H1 (cell line): ENCODE data around the gene P2RX2. TPM values are rescaled to one million over a fixed set of nuclear protein-coding genes. Genes with fewer than 3 reads are reported as not detected.

Source experiments
- CTCF ChIA-PET: fragments of 300-600 bp; sonication (Branson Sonifier 250); formaldehyde crosslinking; loops from one replicate; lab custom pipeline; 2021; ENCODE audit not compliant: partially characterized antibody; lab: Charles Lee
- POLR2A ChIA-PET: fragments of 300-600 bp; sonication (Branson Sonifier 250); formaldehyde crosslinking; loops from one replicate; lab custom pipeline; 2021; ENCODE audit warnings: inconsistent platforms; ENCODE audit not compliant: partially characterized antibody; lab: Charles Lee
- DNase-seq, 2 experiments: peaks; one replicate each; pipeline versions ENCODE4 v3.0.0 to v3.0.0-alpha.2; 2010 to 2022; ENCODE audit warnings: low spot score in 2 of 2, low read depth in 1 of 2, mixed read lengths in 1 of 2
- FAIRE-seq: peaks from 2 replicates; lab custom pipeline; 2011; peaks lifted over from hg19 to GRCh38; lab: Jason Lieb, UNC
- H2AFZ ChIP-seq: 2 replicates; pipeline ENCODE4 v1.8.1; 2012; ENCODE audit warnings: low read length, inconsistent platforms
- H2AK5ac ChIP-seq: 2 replicates; pipeline ENCODE4 v1.6.1; 2013; ENCODE audit warnings: low read depth, low read length
- H2BK120ac ChIP-seq: replicated peaks from 2 replicates; pipeline ENCODE3; 2013; ENCODE audit warnings: low read depth, low read length, inconsistent platforms
- H2BK12ac ChIP-seq: 2 replicates; pipeline ENCODE4 v1.6.1; 2013; ENCODE audit warnings: low read depth, low read length
- H2BK15ac ChIP-seq: 2 replicates; pipeline ENCODE4 v1.6.1; 2013; ENCODE audit warnings: low read length
- H2BK20ac ChIP-seq: 2 replicates; pipeline ENCODE4 v1.6.1; 2013; ENCODE audit warnings: low read length
- H2BK5ac ChIP-seq: 2 replicates; pipeline ENCODE4 v1.6.1; 2013; ENCODE audit warnings: low read depth, low read length
- H3K14ac ChIP-seq: 2 replicates; pipeline ENCODE4 v1.6.1; 2013; ENCODE audit warnings: inconsistent platforms; ENCODE audit not compliant: insufficient read length
- H3K18ac ChIP-seq: 2 replicates; pipeline ENCODE4 v1.6.1; 2013; ENCODE audit warnings: low read length; ENCODE audit errors: extremely low read depth
- H3K23ac ChIP-seq: 2 replicates; pipeline ENCODE4 v1.6.1; 2013; ENCODE audit warnings: inconsistent platforms; ENCODE audit not compliant: insufficient read length
- H3K23me2 ChIP-seq: 2 replicates; pipeline ENCODE4 v1.6.1; 2013; ENCODE audit warnings: low read depth, low read length
- H3K27ac ChIP-seq: 2 replicates; pipeline ENCODE4 v1.6.1; 2011; ENCODE audit warnings: low read depth, low read length, inconsistent platforms
- H3K27me3 ChIP-seq, 4 experiments: replicated peaks in 1 of 4; 1 replicate in 1 of 4; 2 replicates in 3 of 4; pipeline versions ENCODE4 v1.6.1 to v1.8.1; 2011 to 2013; ENCODE audit warnings: low read length in 3 of 4, mild to moderate bottlenecking in 3 of 4, inconsistent platforms in 2 of 4, mixed read lengths in 2 of 4, moderate library complexity in 1 of 4; ENCODE audit not compliant: control insufficient read depth in 3 of 4, insufficient read depth in 3 of 4; ENCODE audit errors: extremely low read depth in 1 of 4
- H3K36me3 ChIP-seq, 4 experiments: 2 replicates each; pipeline versions ENCODE4 v1.6.1 to v1.8.1; 2011 to 2013; ENCODE audit warnings: mild to moderate bottlenecking in 4 of 4, low read length in 3 of 4, moderate library complexity in 2 of 4, control low read depth in 1 of 4, inconsistent platforms in 1 of 4; ENCODE audit not compliant: insufficient read depth in 4 of 4, control insufficient read depth in 2 of 4
- H3K4ac ChIP-seq: replicated peaks from 2 replicates; pipeline ENCODE3; 2013; ENCODE audit warnings: low read length, low read depth, mixed read lengths, inconsistent platforms; ENCODE audit not compliant: insufficient read length
- H3K4me1 ChIP-seq, 4 experiments: replicated peaks in 1 of 4; 1 replicate in 1 of 4; 2 replicates in 3 of 4; pipeline versions ENCODE4 v1.6.1 to v1.8.1; 2011 to 2013; ENCODE audit warnings: low read length in 3 of 4, inconsistent platforms in 2 of 4, mixed read lengths in 1 of 4; ENCODE audit not compliant: insufficient read depth in 4 of 4, control insufficient read depth in 3 of 4
- H3K4me2 ChIP-seq, 2 experiments: 2 replicates each; pipeline versions ENCODE4 v1.6.1 to v1.8.1; 2011 to 2013; ENCODE audit warnings: low read depth in 2 of 2, low read length in 2 of 2, control low read depth in 1 of 2, inconsistent platforms in 1 of 2, mild to moderate bottlenecking in 1 of 2; ENCODE audit not compliant: insufficient read depth in 1 of 2
- H3K4me3 ChIP-seq, 4 experiments: fragments of 200-600, 300-600 bp in 1 of 4; sonication (generic), shearing (Covaris generic), sonication (Bioruptor Twin) in 1 of 4; 2 replicates each; pipeline versions ENCODE4 v1.5.1 to v1.8.1; 2011 to 2016; ENCODE audit warnings: low read length in 4 of 4, low read depth in 3 of 4, control low read depth in 2 of 4, inconsistent platforms in 2 of 4, mild to moderate bottlenecking in 2 of 4, mixed read lengths in 1 of 4, moderate library complexity in 1 of 4; ENCODE audit not compliant: insufficient read depth in 2 of 4; ENCODE audit errors: extremely low read depth in 1 of 4
- H3K56ac ChIP-seq: replicated peaks from 2 replicates; pipeline ENCODE3; 2013; ENCODE audit warnings: low read depth, mild to moderate bottlenecking, mixed read lengths, low read length, inconsistent platforms; ENCODE audit not compliant: insufficient read length
- H3K79me1 ChIP-seq: 2 replicates; pipeline ENCODE4 v1.6.1; 2013; ENCODE audit warnings: low read depth, low read length, control low read depth
- H3K79me2 ChIP-seq, 2 experiments: 2 replicates each; pipeline versions ENCODE4 v1.6.1 to v1.8.1; 2012 to 2013; ENCODE audit warnings: low read length in 2 of 2, mild to moderate bottlenecking in 2 of 2, inconsistent platforms in 1 of 2; ENCODE audit not compliant: insufficient read depth in 2 of 2, control insufficient read depth in 1 of 2
- H3K9ac ChIP-seq, 4 experiments: replicated peaks in 1 of 4; 1 replicate in 1 of 4; 2 replicates in 3 of 4; pipeline versions ENCODE4 v1.6.1 to v1.8.1; 2011 to 2013; ENCODE audit warnings: low read depth in 3 of 4, low read length in 3 of 4, control low read depth in 2 of 4, mild to moderate bottlenecking in 2 of 4, moderate library complexity in 2 of 4, inconsistent platforms in 1 of 4; ENCODE audit errors: extremely low read depth in 1 of 4
- H3K9me3 ChIP-seq, 2 experiments: 2 replicates each; pipeline versions ENCODE4 v1.6.1 to v1.8.1; 2012 to 2013; ENCODE audit warnings: mild to moderate bottlenecking in 2 of 2, moderate library complexity in 2 of 2, control low read depth in 1 of 2, inconsistent platforms in 1 of 2, low read depth in 1 of 2, low read length in 1 of 2, mixed read lengths in 1 of 2; ENCODE audit not compliant: insufficient read depth in 2 of 2
- H4K20me1 ChIP-seq, 2 experiments: replicated peaks in 1 of 2; 2 replicates each; pipeline versions ENCODE3 to v1.8.1; 2011 to 2013; ENCODE audit warnings: inconsistent platforms in 2 of 2, low read length in 2 of 2, mild to moderate bottlenecking in 1 of 2; ENCODE audit not compliant: insufficient read depth in 2 of 2, control insufficient read depth in 1 of 2
- H4K5ac ChIP-seq: 2 replicates; pipeline ENCODE4 v1.6.1; 2013; ENCODE audit warnings: low read length, low read depth, mixed read lengths, inconsistent platforms; ENCODE audit not compliant: insufficient read length
- H4K8ac ChIP-seq: 2 replicates; pipeline ENCODE4 v1.8.0; 2013; ENCODE audit warnings: mild to moderate bottlenecking, moderate library complexity, low read length, inconsistent platforms; ENCODE audit not compliant: insufficient read depth; ENCODE audit errors: extremely low read depth
- H4K91ac ChIP-seq: replicated peaks from 2 replicates; pipeline ENCODE3; 2013; ENCODE audit warnings: low read length, mixed read lengths, inconsistent platforms; ENCODE audit not compliant: insufficient read length
- SUZ12 ChIP-seq: fragments of 200-600 bp; sonication (generic); IDR thresholded peaks from 2 replicates; pipeline ENCODE4 v1.6.1; 2012; ENCODE audit warnings: mild to moderate bottlenecking, inconsistent platforms, low read length, moderate library complexity, mixed read lengths
- WGBS, 2 experiments: shearing (Covaris generic) in 1 of 2; methylation state at CpG; one replicate each; pipeline versions ENCODE4 v1.1.6 to v1.1.7; 2013 to 2015; ENCODE audit warnings: low lambda C conversion rate in 2 of 2, mixed read lengths in 2 of 2, inconsistent platforms in 1 of 2, low coverage in 1 of 2, missing lambda C conversion rate in 1 of 2; ENCODE audit not compliant: insufficient replicate concordance in 2 of 2, insufficient coverage in 1 of 2, insufficient read length in 1 of 2; ENCODE audit errors: extremely low coverage in 1 of 2, missing lambda C conversion rate in 1 of 2; 5-methylcytosine and 5-hydroxymethylcytosine counted together
- polyA plus RNA-seq, 7 experiments: library from polyadenylated mRNA; depleted of rRNA in 3 of 7; stranded (reverse) in 5 of 7; unstranded in 2 of 7; fragments of >200 nt in 5 of 7; fragments of 200-250 nt in 2 of 7; gene quantifications; 1 replicate in 5 of 7; 2 replicates in 1 of 7; 4 replicates in 1 of 7; pipeline versions ENCODE4 v1.2.1 to v1.2.3, GENCODE V29; 2011 to 2013; ENCODE audit warnings: missing spikeins in 2 of 7, mixed read lengths in 2 of 7
- total RNA-seq: library from RNA; stranded (reverse); fragmentation: NEBNext Ultra II Directional; extraction: Animal tissue kit (Norgen Biotek cat#: 25700); gene quantifications from 2 replicates; pipeline ENCODE4 v1.2.1, GENCODE V29; 2021

The P2RX2 gene
- total and polyA plus RNA-seq, 2 of the 8 experiments (the other 6 are each of a cell fraction or from before 2014, with no cell fraction given), result 0.84 to 2.2 TPM

- H2BK5ac ChIP-seq, result 0 out of 2 replicates have a peak overlapping the region, but pooled peaks have one; percentile 35
- no peak for TF ChIP-seq SUZ12
- H4K8ac ChIP-seq, result peak overlapping the region; percentile 46; the same call in 1 of the 2 replicates
- H3K4me1 ChIP-seq, result no peaks in the 10 kb centered on the region
- H2BK15ac ChIP-seq, result no peak overlapping the region
- no peak overlapping the region for H3K4me2 ChIP-seq
- no peak overlapping the region for H2BK120ac ChIP-seq
- H2AFZ ChIP-seq, result no peak overlapping the region
- H3K4ac ChIP-seq, result no peak overlapping the region
- WGBS, 2 experiments, result 88% methylated on average over 12 of the region's 12 CpGs; no CpG with 5 or more reads in 1 of the 2 experiments
- H3K79me2 ChIP-seq, result no peaks in the 10 kb centered on the region
- H4K91ac ChIP-seq, result no peak overlapping the region
- no peak overlapping the region for H3K18ac ChIP-seq
- H3K9me3 ChIP-seq, result no peaks in the 10 kb centered on the region
- no peak for FAIRE-seq
- H3K56ac ChIP-seq, result no peak overlapping the region
- H2BK20ac ChIP-seq, result no peak overlapping the region
- no peaks in the 10 kb centered on the region for H3K27me3 ChIP-seq
- H4K5ac ChIP-seq, result no peak overlapping the region
- peaks cover 37 to 76% (median 65%) of the 10 kb centered on the region in 4 experiments for H3K36me3 ChIP-seq
- POLR2A ChIA-PET, result interaction anchor here (1.8 kb wide), 1 partner anchor 12 kb away, joined by 7 read pairs; no protein-coding TSS in a partner anchor
- no peak overlapping the region for H2BK12ac ChIP-seq
- H4K20me1 ChIP-seq, result peaks cover 7 to 35% of the 10 kb centered on the region in 2 experiments
- H3K14ac ChIP-seq, result no peak overlapping the region
- H3K23me2 ChIP-seq, result no peaks in the 10 kb centered on the region
- CTCF ChIA-PET, result interaction anchor here (1.0 to 9.3 kb wide), 4 partner anchors 8 to 25 kb away, joined by 3 to 61 read pairs (median 18); no protein-coding TSS in a partner anchor
- H3K9ac ChIP-seq, result no peak overlapping the region
- H2AK5ac ChIP-seq, result no peak overlapping the region
- H3K27ac ChIP-seq, result no peak overlapping the region
- no peak overlapping the region for H3K4me3 ChIP-seq
- DNase-seq, result no peak
- no peaks in the 10 kb centered on the region; the same call in 1 of the 2 replicates for H3K79me1 ChIP-seq
- H3K23ac ChIP-seq, result no peak overlapping the region
Observed at GRCh38 chr12:132639956-132640520, 21.5 kb downstream of the P2RX2 start.
